22Rv1 (cell line): ENCODE data around the gene JMJD7.
"Not testable (repeated sequence)": the region's sequence is repeated elsewhere in the genome, so short reads cannot be mapped to it uniquely, and the experiment has no call there.

Experiments
- H3K27ac ChIP-seq: fragments of 450-650 bp; 2 replicates; pipeline ENCODE4 v1.5.1; 2017
- CTCF ChIP-seq: fragments of 450-650 bp; IDR thresholded peaks from 2 replicates; pipeline ENCODE4 v1.5.1; 2017; ENCODE audit warnings: mild to moderate bottlenecking
- ZFX ChIP-seq: fragments of 450-650 bp; IDR thresholded peaks from 2 replicates; pipeline ENCODE4 v1.6.1; 2017; ENCODE audit warnings: antibody characterized with exemption, borderline replicate concordance

Gene JMJD7

DNA sequence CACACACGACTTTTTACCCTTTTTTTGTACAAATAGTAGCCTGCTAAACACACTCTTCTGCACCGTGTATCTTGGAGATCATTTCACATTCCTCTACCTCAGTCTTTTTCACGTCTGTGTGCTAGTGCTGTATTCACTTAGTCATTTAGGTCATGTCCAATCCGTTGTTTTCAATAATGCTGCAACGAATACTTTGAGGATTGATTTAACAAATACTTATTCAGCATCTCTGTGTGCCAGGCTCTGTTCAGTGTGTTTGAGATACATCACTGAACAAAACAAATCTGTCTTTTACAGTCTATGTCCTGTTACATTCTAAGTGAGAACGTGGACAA lies 882 bp downstream of the JMJD7 start:
- H3K27ac ChIP-seq: no peak overlapping the region; the same call in 1 of the 2 replicates
- TF ChIP-seq CTCF (no peak), ZFX (no peak)

DNA sequence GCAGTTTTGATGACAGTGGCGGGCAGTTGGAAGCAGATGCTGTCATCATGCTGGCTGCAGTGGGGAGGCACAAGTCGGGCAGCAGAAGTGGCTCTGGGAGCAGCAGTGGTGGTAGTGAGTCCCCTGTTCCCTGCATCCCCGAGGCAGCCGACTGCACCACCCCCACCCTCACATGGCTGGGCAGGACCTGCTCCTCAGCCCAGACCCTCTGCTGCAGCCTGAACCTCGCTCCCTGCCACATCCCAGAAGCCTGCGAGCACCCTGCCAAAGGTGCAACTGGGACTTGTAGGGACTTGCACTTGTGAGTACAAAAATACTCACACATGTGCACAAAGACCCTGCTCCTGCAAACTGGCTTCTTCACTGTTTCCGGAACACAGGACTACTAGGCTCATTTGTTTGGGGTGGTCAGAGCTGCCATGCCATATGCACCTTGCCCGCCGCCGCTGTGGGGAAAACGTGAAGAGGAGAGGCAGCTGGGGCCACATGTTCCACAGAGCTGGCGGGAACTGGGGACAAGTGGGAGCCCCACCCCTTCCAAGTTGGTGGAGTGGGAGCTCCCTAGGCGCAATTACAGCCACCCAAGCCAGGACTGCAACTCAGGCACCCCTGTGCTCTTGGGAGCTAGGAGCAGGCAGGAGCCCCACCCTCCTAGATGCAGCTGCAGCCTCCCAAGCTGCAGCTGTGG lies 2.2 kb downstream of the JMJD7 start:
- TF ChIP-seq CTCF: no peak
- no peak for TF ChIP-seq ZFX
- H3K27ac ChIP-seq: no peak overlapping the region

DNA sequence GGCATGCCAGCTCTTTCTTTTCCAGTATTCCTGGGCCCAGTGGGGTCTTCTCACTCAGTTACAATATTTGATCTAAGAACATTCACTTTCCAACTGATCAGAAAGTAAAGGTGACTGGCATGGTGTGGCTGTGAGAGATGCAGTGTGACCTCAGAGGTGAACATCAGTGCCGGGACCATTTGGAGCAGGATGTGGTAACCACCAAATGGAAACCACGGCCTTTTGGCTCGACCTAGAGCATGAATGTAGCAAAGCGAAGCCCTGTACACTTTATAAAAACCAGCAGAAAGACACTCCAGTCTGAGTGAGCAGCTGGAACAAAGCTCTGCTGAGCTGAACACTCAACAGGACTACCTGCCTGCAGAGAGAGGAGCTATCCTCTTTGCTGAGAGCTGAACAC lies 3.4 kb downstream of the JMJD7 start:
- H3K27ac ChIP-seq: not testable (repeated sequence)

DNA sequence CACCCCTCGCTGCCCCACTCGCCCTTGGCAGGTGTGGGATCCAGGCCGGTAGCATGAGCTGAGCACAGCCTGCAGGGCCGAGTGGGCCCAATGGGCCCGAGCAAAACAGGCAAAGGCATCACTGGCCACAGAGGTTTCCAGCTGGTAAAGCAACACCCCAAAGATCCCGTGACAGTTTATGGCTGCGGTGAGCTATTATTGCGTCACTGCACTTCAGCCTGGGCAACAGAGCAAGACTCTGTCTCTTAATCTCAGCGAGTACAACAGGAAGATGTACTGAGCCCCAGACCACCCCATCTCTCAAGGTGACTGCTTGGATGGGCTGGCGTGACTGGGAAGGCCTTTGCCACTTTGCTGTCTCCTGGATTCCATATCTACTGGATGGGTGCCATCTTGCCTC lies 4.3 kb downstream of the JMJD7 start:
- TF ChIP-seq CTCF (no peak), ZFX (no peak)
- H3K27ac ChIP-seq: no peak overlapping the region

DNA sequence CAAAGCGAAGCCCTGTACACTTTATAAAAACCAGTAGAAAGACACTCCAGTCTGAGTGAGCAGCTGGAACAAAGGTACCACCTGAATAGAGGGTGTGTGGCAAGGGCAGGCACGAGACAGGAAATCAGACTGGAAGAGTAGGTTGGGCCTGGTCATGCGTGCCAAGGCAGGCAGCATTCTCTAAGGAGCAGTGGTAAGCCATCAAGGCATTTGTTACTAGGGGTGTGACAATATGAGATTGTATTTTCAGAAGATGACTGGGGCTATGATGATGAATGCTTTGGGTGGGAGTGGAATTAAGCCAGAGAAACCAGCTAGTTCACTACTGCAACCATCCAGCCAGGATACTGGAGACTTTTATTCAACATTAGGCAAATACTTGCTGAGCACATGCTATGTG lies 5.0 kb downstream of the JMJD7 start:
- TF ChIP-seq CTCF (no peak), ZFX (no peak)
- H3K27ac ChIP-seq: no peak overlapping the region

GRCh38 chr15:41834096-41834495 lies 6.2 kb downstream of the JMJD7 start:
- TF ChIP-seq CTCF: no peak
- no peak for TF ChIP-seq ZFX
- no peak overlapping the region for H3K27ac ChIP-seq

DNA sequence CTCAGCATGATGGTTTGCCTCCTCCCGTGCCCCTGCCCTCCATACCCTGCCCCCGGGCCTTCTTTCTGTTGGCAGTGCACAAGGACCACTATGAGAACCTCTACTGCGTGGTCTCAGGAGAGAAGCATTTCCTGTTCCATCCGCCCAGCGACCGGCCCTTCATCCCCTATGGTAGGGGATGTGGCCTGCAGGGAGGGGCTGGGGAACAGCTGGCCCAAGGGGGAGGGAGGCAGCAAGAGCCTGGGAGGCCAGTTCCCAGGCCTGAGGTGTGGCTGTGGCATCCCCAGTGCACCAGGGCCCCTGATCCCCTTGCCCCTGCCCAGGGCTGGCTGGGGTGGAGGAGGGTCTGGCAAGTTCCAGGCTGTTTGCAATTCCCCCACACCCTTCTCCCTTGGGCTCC lies 8.2 kb downstream of the JMJD7 start:
- TF ChIP-seq CTCF (no peak), ZFX (no peak)
- H3K27ac ChIP-seq: no peak overlapping the region
